HCT116 (cell line): Measurements from ENCODE around the gene C19orf25.

Source experiments
- CEBPB ChIP-seq: IDR thresholded peaks from 2 replicates; pipeline ENCODE4 v1.6.1; 2012; ENCODE audit warnings: low read depth
- EGR1 ChIP-seq: IDR thresholded peaks from 2 replicates; pipeline ENCODE4 v1.6.1; 2012; ENCODE audit warnings: low read depth
- EZH2 ChIP-seq: fragments of 200-600 bp; sonication (generic); IDR thresholded peaks from 2 replicates; pipeline ENCODE4 v1.6.1; 2017; ENCODE audit warnings: antibody characterized with exemption, mixed run types
- EZH2phosphoT487 ChIP-seq: fragments of 200-600 bp; IDR thresholded peaks from 2 replicates; pipeline ENCODE4 v1.6.1; 2018; ENCODE audit warnings: antibody characterized with exemption, borderline replicate concordance
- POLR2A ChIP-seq: IDR thresholded peaks from 2 replicates; pipeline ENCODE4 v1.7.0; 2011; ENCODE audit warnings: borderline replicate concordance; ENCODE audit not compliant: insufficient read depth, insufficient read length; ENCODE audit errors: extremely low read depth
- POLR2AphosphoS5 ChIP-seq: IDR thresholded peaks from 2 replicates; pipeline ENCODE4 v1.6.1; 2011; ENCODE audit warnings: mild to moderate bottlenecking, low read depth, low read length, moderate library complexity
- ZFX ChIP-seq: fragments of 450-650 bp; IDR thresholded peaks from 2 replicates; pipeline ENCODE4 v1.6.1; 2017
- TF ChIP-seq, protein P1 (sequence below), 3 experiments: fragments of 200-600 bp in 1 of 3; sonication (generic) in 1 of 3; IDR thresholded peaks in 2 of 3; conservative IDR thresholded peaks in 1 of 3; 2 replicates each; pipeline ENCODE4 v1.5.1; 2012 to 2017; ENCODE audit warnings: low read depth in 2 of 3, low read length in 2 of 3, antibody characterized with exemption in 1 of 3, borderline replicate concordance in 1 of 3, control low read depth in 1 of 3, mild to moderate bottlenecking in 1 of 3, mixed read lengths in 1 of 3, mixed run types in 1 of 3, moderate library complexity in 1 of 3; ENCODE audit not compliant: insufficient read depth in 1 of 3
- TF ChIP-seq, protein P2 (sequence below): IDR thresholded peaks from 2 replicates; pipeline ENCODE4 v1.6.1; 2012
- TF ChIP-seq, protein P3 (sequence below): IDR thresholded peaks from 2 replicates; pipeline ENCODE4 v1.6.1; 2012

DNA sequence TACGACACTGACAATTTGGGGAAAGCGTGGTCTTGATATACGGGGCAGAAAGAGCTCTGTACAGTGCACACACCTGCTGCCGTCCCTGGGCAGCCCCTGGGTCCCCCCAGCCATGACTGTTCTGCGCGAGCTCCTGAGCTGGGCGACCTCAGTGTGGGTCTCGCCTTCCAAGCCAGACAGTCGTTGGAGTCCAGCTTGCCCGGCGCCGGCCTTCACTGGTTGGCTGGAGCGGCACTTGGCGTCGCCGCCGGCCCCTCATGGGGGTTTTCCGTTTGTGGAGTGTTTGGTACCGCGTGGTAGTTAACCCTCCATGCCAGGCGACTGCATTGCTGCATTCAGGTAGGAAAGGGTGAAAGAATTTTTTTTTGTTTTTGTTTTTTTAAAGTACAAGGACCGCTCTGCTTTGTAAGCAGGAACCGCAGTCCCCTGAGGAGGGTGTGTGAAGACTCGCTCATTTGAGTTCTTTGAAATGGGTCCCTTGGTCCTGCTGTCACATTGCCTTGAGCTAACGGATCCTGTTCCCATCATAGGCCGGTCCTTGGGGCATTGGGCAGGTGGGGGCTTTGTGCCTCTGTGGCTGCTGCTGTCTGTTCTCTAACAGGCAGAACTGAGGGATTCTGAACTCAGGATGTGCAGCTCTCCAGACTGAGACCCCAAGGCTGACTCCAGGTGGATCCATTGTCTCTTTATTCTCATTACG, 51.6 kb downstream of the C19orf25 start:
- TF ChIP-seq, protein P1, sequence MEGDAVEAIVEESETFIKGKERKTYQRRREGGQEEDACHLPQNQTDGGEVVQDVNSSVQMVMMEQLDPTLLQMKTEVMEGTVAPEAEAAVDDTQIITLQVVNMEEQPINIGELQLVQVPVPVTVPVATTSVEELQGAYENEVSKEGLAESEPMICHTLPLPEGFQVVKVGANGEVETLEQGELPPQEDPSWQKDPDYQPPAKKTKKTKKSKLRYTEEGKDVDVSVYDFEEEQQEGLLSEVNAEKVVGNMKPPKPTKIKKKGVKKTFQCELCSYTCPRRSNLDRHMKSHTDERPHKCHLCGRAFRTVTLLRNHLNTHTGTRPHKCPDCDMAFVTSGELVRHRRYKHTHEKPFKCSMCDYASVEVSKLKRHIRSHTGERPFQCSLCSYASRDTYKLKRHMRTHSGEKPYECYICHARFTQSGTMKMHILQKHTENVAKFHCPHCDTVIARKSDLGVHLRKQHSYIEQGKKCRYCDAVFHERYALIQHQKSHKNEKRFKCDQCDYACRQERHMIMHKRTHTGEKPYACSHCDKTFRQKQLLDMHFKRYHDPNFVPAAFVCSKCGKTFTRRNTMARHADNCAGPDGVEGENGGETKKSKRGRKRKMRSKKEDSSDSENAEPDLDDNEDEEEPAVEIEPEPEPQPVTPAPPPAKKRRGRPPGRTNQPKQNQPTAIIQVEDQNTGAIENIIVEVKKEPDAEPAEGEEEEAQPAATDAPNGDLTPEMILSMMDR (IDR thresholded peaks at IDR 0.05 in 2 of 3, conservative IDR thresholded peaks at IDR 0.05 in 1 of 3; ENCODE audit: borderline replicate concordance in 1 of 3, insufficient read depth in 1 of 3, low read depth in 2 of 3, low read length in 2 of 3): no peak
- no peak for TF ChIP-seq POLR2A
- no peak for TF ChIP-seq CEBPB
- TF ChIP-seq, protein P2, sequence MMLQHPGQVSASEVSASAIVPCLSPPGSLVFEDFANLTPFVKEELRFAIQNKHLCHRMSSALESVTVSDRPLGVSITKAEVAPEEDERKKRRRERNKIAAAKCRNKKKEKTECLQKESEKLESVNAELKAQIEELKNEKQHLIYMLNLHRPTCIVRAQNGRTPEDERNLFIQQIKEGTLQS: no peak
- TF ChIP-seq, protein P3, sequence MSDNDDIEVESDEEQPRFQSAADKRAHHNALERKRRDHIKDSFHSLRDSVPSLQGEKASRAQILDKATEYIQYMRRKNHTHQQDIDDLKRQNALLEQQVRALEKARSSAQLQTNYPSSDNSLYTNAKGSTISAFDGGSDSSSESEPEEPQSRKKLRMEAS: no peak
- no peak for TF ChIP-seq ZFX
- TF ChIP-seq EZH2: no peak
- no peak for TF ChIP-seq POLR2AphosphoS5
- no peak for TF ChIP-seq EZH2phosphoT487
- no peak for TF ChIP-seq EGR1
